ENCODE results near the gene EHMT1. TPM values are rescaled to one million over a fixed set of nuclear protein-coding genes. Genes with fewer than 3 reads are reported as not detected.

Gene EHMT1
- total RNA-seq, 1 donor from 2014 or later = 40.8 TPM

DNA sequence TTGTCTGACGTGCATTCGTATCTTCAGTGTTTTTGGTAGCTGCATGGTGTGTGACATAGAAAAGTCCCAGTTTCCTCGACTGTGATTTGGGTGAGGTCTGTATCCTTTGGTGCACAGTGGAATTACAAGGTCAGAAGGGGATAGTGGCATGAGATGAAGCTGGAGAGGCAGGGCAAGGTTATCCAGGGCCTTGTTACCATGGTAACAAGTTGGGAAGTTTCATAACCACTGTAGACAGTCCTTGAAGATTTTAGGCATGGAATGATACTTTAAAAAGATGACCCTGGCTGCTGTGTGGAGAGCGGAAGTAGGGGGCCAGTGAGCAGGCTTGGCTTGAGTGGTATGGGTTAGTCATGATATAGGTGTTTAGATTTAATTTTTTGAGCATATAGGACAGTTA, 11.9 kb downstream of the EHMT1 start:
- no peak for TF ChIP-seq CTCF (conservative IDR thresholded peaks at IDR 0.05; ENCODE audit: low read depth, low read length)
- DNase-seq (ENCODE audit: low read depth) = no peak
- H3K4me3 ChIP-seq (ENCODE audit: low read depth, low read length) = no peak overlapping the region

DNA sequence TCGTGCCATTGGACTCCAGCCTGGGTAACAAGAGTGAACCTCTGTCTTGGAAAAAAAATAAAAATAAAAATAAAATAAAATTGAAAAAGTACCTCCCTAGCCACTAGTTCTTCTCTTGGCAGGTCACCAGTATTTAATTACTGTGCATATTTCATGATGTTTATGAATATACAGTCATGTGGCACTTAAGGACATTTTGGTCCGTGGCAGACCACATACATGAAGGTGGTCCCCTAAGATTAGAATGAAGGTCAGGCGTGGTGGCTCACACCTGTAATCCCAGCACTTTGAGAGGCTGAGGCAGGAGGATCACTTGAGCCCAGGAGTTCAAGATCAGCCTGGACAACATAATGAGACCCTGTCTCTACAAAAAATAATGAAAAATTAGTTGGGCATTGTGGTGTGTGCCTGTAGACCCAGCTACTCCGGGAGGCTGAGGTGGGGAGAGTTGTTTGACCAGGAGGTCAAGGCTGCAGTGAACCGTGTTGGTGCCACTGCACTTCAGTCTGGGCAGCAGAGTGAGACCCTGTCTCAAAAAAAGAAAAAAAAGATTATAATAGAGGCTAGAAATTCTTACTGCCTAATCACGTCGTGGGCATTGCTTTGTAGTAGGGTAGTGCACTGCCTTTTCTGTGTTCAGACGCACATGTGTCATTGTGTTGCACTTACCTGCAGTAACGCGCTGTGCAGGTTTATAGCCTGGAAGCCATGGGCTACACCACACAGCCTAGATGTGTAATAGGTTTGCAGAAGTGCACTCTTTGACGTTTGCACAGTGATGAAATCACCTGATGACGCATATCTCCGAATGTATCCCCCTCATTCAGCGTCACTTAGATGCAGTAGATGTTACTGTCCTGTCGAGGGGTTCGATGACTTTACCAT, 12.8 kb downstream of the EHMT1 start:
- H3K4me3 ChIP-seq (ENCODE audit: low read depth, low read length) = no peak overlapping the region
- no peak for DNase-seq (ENCODE audit: low read depth)
- no peak for TF ChIP-seq CTCF (conservative IDR thresholded peaks at IDR 0.05; ENCODE audit: low read depth, low read length)

- H3K4me3 ChIP-seq (ENCODE audit: low read depth, low read length) = no peak overlapping the region
- DNase-seq (ENCODE audit: low read depth) = no peak
- no peak for TF ChIP-seq CTCF (conservative IDR thresholded peaks at IDR 0.05; ENCODE audit: low read depth, low read length)
Measured at GRCh38 chr9:137632230-137633161, 13.7 kb downstream of the EHMT1 start.

GRCh38 chr9:137634016-137634415, 15.2 kb downstream of the EHMT1 start:
- no peak for TF ChIP-seq CTCF (conservative IDR thresholded peaks at IDR 0.05; ENCODE audit: low read depth, low read length)
- no peak overlapping the region for H3K4me3 ChIP-seq (ENCODE audit: low read depth, low read length)
- DNase-seq (ENCODE audit: low read depth) = no peak

DNA sequence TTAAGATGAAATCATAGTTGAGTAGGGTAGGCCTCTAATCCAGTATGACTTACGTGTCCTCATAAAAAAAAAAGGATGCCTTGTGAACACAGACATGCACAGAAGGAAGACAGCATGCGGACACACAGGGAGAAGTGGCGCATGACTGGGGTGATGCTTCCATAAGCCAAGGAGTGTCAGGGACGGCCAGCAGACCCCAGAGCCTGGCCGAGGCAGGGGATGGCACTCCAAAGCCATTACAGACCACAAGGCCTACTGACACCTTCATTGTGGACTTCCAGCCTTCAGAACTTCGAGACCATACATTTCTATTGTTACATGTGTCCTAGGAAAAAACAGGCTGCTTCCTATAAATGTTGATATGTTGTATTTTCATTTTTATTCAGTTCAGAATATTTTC, 19.9 kb downstream of the EHMT1 start:
- TF ChIP-seq CTCF (conservative IDR thresholded peaks at IDR 0.05; ENCODE audit: low read depth, low read length) = no peak
- no peak for DNase-seq (ENCODE audit: low read depth)
- H3K4me3 ChIP-seq (ENCODE audit: low read depth, low read length) = no peak overlapping the region

- no peak for TF ChIP-seq CTCF (conservative IDR thresholded peaks at IDR 0.05; ENCODE audit: low read depth, low read length)
Measured at GRCh38 chr9:137639303-137640051, 20.7 kb downstream of the EHMT1 start.

More at GRCh38 chr9:137639303-137640051, 20.7 kb downstream of the EHMT1 start:
- DNase-seq (ENCODE audit: low read depth) = no peak
- H3K4me3 ChIP-seq (ENCODE audit: low read depth, low read length) = no peak overlapping the region

Data from epithelial cell of proximal tubule (primary cell).